SU-DHL-6 (cell line): ENCODE results near the gene TMEM59L.

Source experiments
- H2AFZ ChIP-seq: fragments of 200-600 bp; sonication (generic); 2 replicates; pipeline ENCODE4 v1.6.1; 2014; ENCODE audit warnings: low read depth, mild to moderate bottlenecking, moderate library complexity, mixed read lengths, antibody characterized with exemption, low read length; ENCODE audit not compliant: severe bottlenecking
- H3F3A ChIP-seq: fragments of 200-600 bp; shearing (Covaris generic); 2 replicates; pipeline ENCODE4 v1.6.0; 2016; ENCODE audit warnings: antibody characterized with exemption, mild to moderate bottlenecking; ENCODE audit not compliant: insufficient read depth
- H3K27ac ChIP-seq: fragments of 200-600 bp; sonication (generic); 2 replicates; pipeline ENCODE4 v1.5.1; 2016; ENCODE audit warnings: low read depth, mild to moderate bottlenecking, low read length, moderate library complexity, mixed read lengths
- H3K27me3 ChIP-seq: fragments of 200-600 bp; sonication (generic), shearing (Covaris generic); 2 replicates; pipeline ENCODE4 v1.6.0; 2014; ENCODE audit warnings: mild to moderate bottlenecking, low read length
- H3K36me3 ChIP-seq: fragments of 200-600 bp; sonication (generic); 2 replicates; pipeline ENCODE4 v1.6.1; 2014; ENCODE audit warnings: mild to moderate bottlenecking, low read length, mixed read lengths
- H3K4me2 ChIP-seq: fragments of 300-600, 200-600 bp; shearing (Covaris generic), sonication (generic); 2 replicates; pipeline ENCODE4 v1.6.0; 2014; ENCODE audit warnings: low read length, low read depth, mild to moderate bottlenecking; ENCODE audit not compliant: poor library complexity, severe bottlenecking
- H3K4me3 ChIP-seq: fragments of 200-600 bp; sonication (generic); 2 replicates; pipeline ENCODE4 v1.5.1; 2014; ENCODE audit warnings: antibody characterized with exemption, low read length, mild to moderate bottlenecking, mixed read lengths; ENCODE audit not compliant: insufficient read depth, poor library complexity, severe bottlenecking
- H3K79me2 ChIP-seq: fragments of 200-600 bp; sonication (generic); 2 replicates; pipeline ENCODE4 v1.6.1; 2014; ENCODE audit warnings: mild to moderate bottlenecking, low read length, moderate library complexity; ENCODE audit not compliant: insufficient read depth
- H3K9ac ChIP-seq: fragments of 200-600 bp; sonication (generic); 2 replicates; pipeline ENCODE4 v1.7.0; 2014; ENCODE audit warnings: mild to moderate bottlenecking, low read length
- H3K9me2 ChIP-seq: fragments of 200-600 bp; sonication (generic); replicated peaks from 2 replicates; pipeline ENCODE4 v1.6.1; 2014; ENCODE audit warnings: low read length; ENCODE audit not compliant: insufficient read depth
- H3K9me3 ChIP-seq: fragments of 200-600 bp; sonication (generic); 2 replicates; pipeline ENCODE4 v1.6.1; 2014; ENCODE audit warnings: low read length, mixed read lengths; ENCODE audit not compliant: insufficient read depth
- H4K20me1 ChIP-seq: fragments of 200-600 bp; sonication (generic); 2 replicates; pipeline ENCODE4 v1.6.1; 2014; ENCODE audit warnings: low read depth, mild to moderate bottlenecking, antibody characterized with exemption, low read length, moderate library complexity, mixed read lengths
- CTCF ChIP-seq: fragments of 200-600 bp; sonication (generic); IDR thresholded peaks from one replicate; pipeline ENCODE4 v1.5.1; 2017; ENCODE audit warnings: antibody characterized with exemption, mild to moderate bottlenecking, low read length, moderate library complexity; ENCODE audit not compliant: insufficient read depth, poor library complexity, severe bottlenecking
- EZH2phosphoT487 ChIP-seq: fragments of 200-600 bp; sonication (generic), shearing (Covaris generic); conservative IDR thresholded peaks from 2 replicates; pipeline ENCODE4 v1.6.1; 2018; ENCODE audit warnings: mild to moderate bottlenecking, antibody characterized with exemption, low read length, moderate library complexity, mixed read lengths

The TMEM59L gene

GRCh38 chr19:18608102-18608804 lies 4.4 kb upstream of the TMEM59L start:
- Histone ChIP-seq H3K9ac (no peak overlapping the region), H3K4me3 (no peak overlapping the region), H3K27me3 (peaks cover 8% of the 10 kb centered on the region; the same call in 1 of the 2 replicates), H3K4me2 (no peak overlapping the region), H3K9me3 (no peaks in the 10 kb centered on the region), H3K79me2 (no peaks in the 10 kb centered on the region), H3K9me2 (no peaks in the 10 kb centered on the region), H3K36me3 (no peaks in the 10 kb centered on the region), H2AFZ (no peak overlapping the region), H4K20me1 (no peaks in the 10 kb centered on the region), H3K27ac (no peak overlapping the region), H3F3A (no peaks in the 10 kb centered on the region)
- no peak for TF ChIP-seq CTCF
- no peak for TF ChIP-seq EZH2phosphoT487

- no peak overlapping the region for H3K4me3 ChIP-seq
- no peaks in the 10 kb centered on the region for H4K20me1 ChIP-seq
- no peak overlapping the region for H2AFZ ChIP-seq
- no peaks in the 10 kb centered on the region for H3K9me2 ChIP-seq
- peaks cover 8% of the 10 kb centered on the region; the same call in 1 of the 2 replicates for H3K27me3 ChIP-seq
- no peaks in the 10 kb centered on the region for H3F3A ChIP-seq
- H3K27ac ChIP-seq = no peak overlapping the region
- H3K79me2 ChIP-seq = no peaks in the 10 kb centered on the region
- TF ChIP-seq CTCF = no peak
- no peak for TF ChIP-seq EZH2phosphoT487
- H3K9me3 ChIP-seq = no peaks in the 10 kb centered on the region
- no peaks in the 10 kb centered on the region for H3K36me3 ChIP-seq
- H3K9ac ChIP-seq = no peak overlapping the region
- no peak overlapping the region for H3K4me2 ChIP-seq
These were observed 3.6 kb upstream of the TMEM59L start for GRCh38 chr19:18608805-18609716.

- Histone ChIP-seq H3K4me2 (no peak overlapping the region), H3K27me3 (peaks cover 8% of the 10 kb centered on the region; the same call in 1 of the 2 replicates), H3K79me2 (no peaks in the 10 kb centered on the region), H3K36me3 (no peaks in the 10 kb centered on the region), H3F3A (no peaks in the 10 kb centered on the region), H3K4me3 (no peak overlapping the region), H3K9ac (no peak overlapping the region), H2AFZ (no peak overlapping the region), H3K9me3 (no peaks in the 10 kb centered on the region), H3K9me2 (no peaks in the 10 kb centered on the region), H3K27ac (no peak overlapping the region), H4K20me1 (no peaks in the 10 kb centered on the region)
- TF ChIP-seq EZH2phosphoT487 = no peak
- TF ChIP-seq CTCF = no peak
These were observed 3.0 kb upstream of the TMEM59L start for GRCh38 chr19:18609717-18610051.
